ENCODE measurements around the gene DRD5. TPM values are rescaled to one million over a fixed set of nuclear protein-coding genes. Genes with fewer than 3 reads are reported as not detected.

DRD5 gene
- total RNA-seq, 1 donor from 2014 or later: not detected

GRCh38 chr4:9762823-9763475 lies 18.5 kb upstream of the DRD5 start:
- peak; percentile 67 for TF ChIP-seq CTCF (IDR thresholded peaks at IDR 0.05; ENCODE audit: insufficient read depth, low read length, poor library complexity, severe bottlenecking)
- DNase-seq (ENCODE audit: low read depth): peak; percentile 26
- H3K27me3 ChIP-seq (ENCODE audit: control insufficient read depth, insufficient read depth, low read length): no peaks in the 10 kb centered on the region
- H3K36me3 ChIP-seq (ENCODE audit: control insufficient read depth, insufficient read depth, low read length): no peaks in the 10 kb centered on the region
- no peak overlapping the region for H3K4me3 ChIP-seq (ENCODE audit: low read depth, low read length)

- no peak for DNase-seq (ENCODE audit: low read depth)
- TF ChIP-seq CTCF (IDR thresholded peaks at IDR 0.05; ENCODE audit: insufficient read depth, low read length, poor library complexity, severe bottlenecking): no peak
- H3K27me3 ChIP-seq (ENCODE audit: control insufficient read depth, insufficient read depth, low read length): no peaks in the 10 kb centered on the region
- no peak overlapping the region for H3K4me3 ChIP-seq (ENCODE audit: low read depth, low read length)
- H3K36me3 ChIP-seq (ENCODE audit: control insufficient read depth, insufficient read depth, low read length): no peaks in the 10 kb centered on the region
Observed at GRCh38 chr4:9764155-9764696, 17.2 kb upstream of the DRD5 start.

- H3K27me3 ChIP-seq (ENCODE audit: control insufficient read depth, insufficient read depth, low read length): no peaks in the 10 kb centered on the region
- H3K4me3 ChIP-seq (ENCODE audit: low read depth, low read length): no peak overlapping the region
- DNase-seq (ENCODE audit: low read depth): no peak
- peak; percentile 25 for TF ChIP-seq CTCF (IDR thresholded peaks at IDR 0.05; ENCODE audit: insufficient read depth, low read length, poor library complexity, severe bottlenecking)
- H3K36me3 ChIP-seq (ENCODE audit: control insufficient read depth, insufficient read depth, low read length): no peaks in the 10 kb centered on the region
Observed at GRCh38 chr4:9765091-9765490, 16.3 kb upstream of the DRD5 start.

GRCh38 chr4:9769321-9769720 lies 12.1 kb upstream of the DRD5 start:
- Histone ChIP-seq H3K36me3 (ENCODE audit: control insufficient read depth, insufficient read depth, low read length) (no peaks in the 10 kb centered on the region), H3K4me3 (ENCODE audit: low read depth, low read length) (no peak overlapping the region), H3K27me3 (ENCODE audit: control insufficient read depth, insufficient read depth, low read length) (no peaks in the 10 kb centered on the region)
- no peak for DNase-seq (ENCODE audit: low read depth)
- TF ChIP-seq CTCF (IDR thresholded peaks at IDR 0.05; ENCODE audit: insufficient read depth, low read length, poor library complexity, severe bottlenecking): no peak

- no peak for TF ChIP-seq CTCF (IDR thresholded peaks at IDR 0.05; ENCODE audit: insufficient read depth, low read length, poor library complexity, severe bottlenecking)
- H3K27me3 ChIP-seq (ENCODE audit: control insufficient read depth, insufficient read depth, low read length): no peaks in the 10 kb centered on the region
- no peak overlapping the region for H3K4me3 ChIP-seq (ENCODE audit: low read depth, low read length)
- no peaks in the 10 kb centered on the region for H3K36me3 ChIP-seq (ENCODE audit: control insufficient read depth, insufficient read depth, low read length)
- no peak for DNase-seq (ENCODE audit: low read depth)
Observed at GRCh38 chr4:9771034-9771433, 10.4 kb upstream of the DRD5 start.

GRCh38 chr4:9773471-9773870 lies 8.0 kb upstream of the DRD5 start:
- Histone ChIP-seq H3K27me3 (ENCODE audit: control insufficient read depth, insufficient read depth, low read length) (no peaks in the 10 kb centered on the region), H3K4me3 (ENCODE audit: low read depth, low read length) (no peak overlapping the region), H3K36me3 (ENCODE audit: control insufficient read depth, insufficient read depth, low read length) (no peaks in the 10 kb centered on the region)
- DNase-seq (ENCODE audit: low read depth): no peak
- no peak for TF ChIP-seq CTCF (IDR thresholded peaks at IDR 0.05; ENCODE audit: insufficient read depth, low read length, poor library complexity, severe bottlenecking)
